HG02973 (cell line): ENCODE results near the gene BRF1.

Experiments used
- ATAC-seq: cut with Tn5 transposase; IDR thresholded peaks from one replicate; pipeline ENCODE4 v1.9.1; 2021; ENCODE audit warnings: moderate library complexity; ENCODE audit not compliant: unreplicated experiment

The BRF1 gene

GRCh38 chr14:105214324-105214915 lies 86.4 kb downstream of the BRF1 start:
- no peak for ATAC-seq

- no peak for ATAC-seq
These were observed 87.4 kb downstream of the BRF1 start for GRCh38 chr14:105213361-105213760.

- no peak for ATAC-seq
These were observed 88.1 kb downstream of the BRF1 start for GRCh38 chr14:105212541-105213300.

- ATAC-seq: no peak
These were observed 89.1 kb downstream of the BRF1 start for GRCh38 chr14:105211758-105212089.

- no peak for ATAC-seq
These were observed 89.6 kb downstream of the BRF1 start for GRCh38 chr14:105211086-105211757.

- ATAC-seq: no peak
These were observed 90.4 kb downstream of the BRF1 start for GRCh38 chr14:105210266-105211025.

GRCh38 chr14:105209646-105210045 lies 91.2 kb downstream of the BRF1 start:
- no peak for ATAC-seq

- no peak for ATAC-seq
These were observed 91.7 kb downstream of the BRF1 start for GRCh38 chr14:105209091-105209490.

GRCh38 chr14:105208738-105209075 lies 92.1 kb downstream of the BRF1 start:
- no peak for ATAC-seq

GRCh38 chr14:105207996-105208737 lies 92.6 kb downstream of the BRF1 start:
- ATAC-seq: no peak

- no peak for ATAC-seq
These were observed 93.3 kb downstream of the BRF1 start for GRCh38 chr14:105207460-105207901.

- no peak for ATAC-seq
These were observed 93.9 kb downstream of the BRF1 start for GRCh38 chr14:105206873-105207272.

- ATAC-seq: no peak
These were observed 95.1 kb downstream of the BRF1 start for GRCh38 chr14:105205673-105206208.

GRCh38 chr14:105204931-105205672 lies 95.7 kb downstream of the BRF1 start:
- ATAC-seq: no peak

- ATAC-seq: no peak
These were observed 96.4 kb downstream of the BRF1 start for GRCh38 chr14:105204206-105204930.

- no peak for ATAC-seq
These were observed 97.1 kb downstream of the BRF1 start for GRCh38 chr14:105203701-105204100.

GRCh38 chr14:105203057-105203531 lies 97.7 kb downstream of the BRF1 start:
- ATAC-seq: no peak

- ATAC-seq: no peak
These were observed 98.8 kb downstream of the BRF1 start for GRCh38 chr14:105201925-105202513.
